ENCODE measurements around the gene FUT8. TPM values are rescaled to one million over a fixed set of nuclear protein-coding genes. Genes with fewer than 3 reads are reported as not detected.
"Not testable (repeated sequence)": the region's sequence is repeated elsewhere in the genome, so short reads cannot be mapped to it uniquely, and the experiment has no call there.

The FUT8 gene
- total and polyA plus RNA-seq, 8 donors: 5.8 to 42.6 (median 20.3) TPM

GRCh38 chr14:65704850-65705249, 292.3 kb downstream of the FUT8 start:
- FAIRE-seq: no peak
- Histone ChIP-seq H3K36me3 (no peaks in the 10 kb centered on the region), H3K4me1 (peaks cover 0 to 5% (median 0%) of the 10 kb centered on the region in 3 donors), H3K27ac (no peak overlapping the region), H3K9me3 (no peaks in the 10 kb centered on the region), H3K27me3 (no peaks in the 10 kb centered on the region), H3K4me3 (no peak overlapping the region)
- DNase-seq: no peak
- no peak for TF ChIP-seq CTCF (IDR thresholded peaks at IDR 0.05)
- ATAC-seq: no peak
- intact Hi-C loops (cut with DNase I): no loop called here

GRCh38 chr14:65709576-65709975, 297.0 kb downstream of the FUT8 start:
- WGBS, 2 donors: 44 to 47% methylated on average over 6 of the region's 6 CpGs
- FAIRE-seq: no peak
- no peak overlapping the region for H3K27ac ChIP-seq
- no peak for DNase-seq
- peaks cover 0 to 4% (median 0%) of the 10 kb centered on the region in 4 donors for H3K9me3 ChIP-seq
- H3K36me3 ChIP-seq: no peaks in the 10 kb centered on the region
- H3K4me1 ChIP-seq: peaks cover 0 to 5% (median 0%) of the 10 kb centered on the region in 3 donors
- H3K4me3 ChIP-seq: no peak overlapping the region
- ATAC-seq: peak in 2 of 4 donors; percentile 42 to 80
- intact Hi-C loops (cut with DNase I): no loop called here
- H3K27me3 ChIP-seq: no peaks in the 10 kb centered on the region
- no peak for TF ChIP-seq CTCF (IDR thresholded peaks at IDR 0.05)

- DNase-seq; H3K36me3 ChIP-seq; H3K4me1 ChIP-seq; H3K4me3 ChIP-seq; H3K27me3 ChIP-seq; FAIRE-seq; ATAC-seq; intact Hi-C loops (cut with DNase I); H3K9me3 ChIP-seq; H3K27ac ChIP-seq: not testable (repeated sequence)
- WGBS, 2 donors: 98 to 99% methylated on average over 35 of the region's 35 CpGs
These were observed 304.3 kb downstream of the FUT8 start for GRCh38 chr14:65716813-65717212.

- ATAC-seq; H3K9me3 ChIP-seq; DNase-seq; intact Hi-C loops (cut with DNase I); H3K27ac ChIP-seq; FAIRE-seq; H3K27me3 ChIP-seq; H3K36me3 ChIP-seq; H3K4me3 ChIP-seq; H3K4me1 ChIP-seq: not testable (repeated sequence)
- WGBS, 2 donors: 97 to 98% methylated on average over 28 to 29 of the region's 29 CpGs
These were observed 304.9 kb downstream of the FUT8 start for GRCh38 chr14:65717384-65717915.

- no peak for ATAC-seq
- no peak for DNase-seq
- intact Hi-C loops (cut with DNase I): no loop called here
- WGBS, 2 donors: 91 to 97% methylated on average over 1 of the region's 1 CpG
- FAIRE-seq: no peak
- Histone ChIP-seq H3K27ac (no peak overlapping the region), H3K27me3 (no peaks in the 10 kb centered on the region), H3K36me3 (no peaks in the 10 kb centered on the region), H3K4me3 (no peak overlapping the region), H3K4me1 (no peaks in the 10 kb centered on the region), H3K9me3 (peaks cover 0 to 4% (median 0%) of the 10 kb centered on the region in 4 donors)
- no peak for TF ChIP-seq CTCF (IDR thresholded peaks at IDR 0.05)
These were observed 306.1 kb downstream of the FUT8 start for GRCh38 chr14:65718629-65719028.

GRCh38 chr14:65720171-65720570, 307.6 kb downstream of the FUT8 start:
- no peak overlapping the region for H3K27ac ChIP-seq
- TF ChIP-seq CTCF (IDR thresholded peaks at IDR 0.05): no peak
- no peaks in the 10 kb centered on the region for H3K36me3 ChIP-seq
- no peak for ATAC-seq
- H3K4me1 ChIP-seq: no peaks in the 10 kb centered on the region
- H3K4me3 ChIP-seq: no peak overlapping the region
- whole genome bisulfite sequencing, 2 donors: 99 to 100% methylated on average over 1 of the region's 1 CpG
- intact Hi-C loops (cut with DNase I): no loop called here
- no peak for FAIRE-seq
- no peak for DNase-seq
- no peaks in the 10 kb centered on the region for H3K27me3 ChIP-seq
- H3K9me3 ChIP-seq: no peaks in the 10 kb centered on the region

All from pancreas (tissue), 10 donors.